ENCODE data around the gene DPP6.

Gene DPP6

GRCh38 chr7:154364170-154364569, 312.0 kb downstream of the DPP6 start:
- TF ChIP-seq, protein P1, sequence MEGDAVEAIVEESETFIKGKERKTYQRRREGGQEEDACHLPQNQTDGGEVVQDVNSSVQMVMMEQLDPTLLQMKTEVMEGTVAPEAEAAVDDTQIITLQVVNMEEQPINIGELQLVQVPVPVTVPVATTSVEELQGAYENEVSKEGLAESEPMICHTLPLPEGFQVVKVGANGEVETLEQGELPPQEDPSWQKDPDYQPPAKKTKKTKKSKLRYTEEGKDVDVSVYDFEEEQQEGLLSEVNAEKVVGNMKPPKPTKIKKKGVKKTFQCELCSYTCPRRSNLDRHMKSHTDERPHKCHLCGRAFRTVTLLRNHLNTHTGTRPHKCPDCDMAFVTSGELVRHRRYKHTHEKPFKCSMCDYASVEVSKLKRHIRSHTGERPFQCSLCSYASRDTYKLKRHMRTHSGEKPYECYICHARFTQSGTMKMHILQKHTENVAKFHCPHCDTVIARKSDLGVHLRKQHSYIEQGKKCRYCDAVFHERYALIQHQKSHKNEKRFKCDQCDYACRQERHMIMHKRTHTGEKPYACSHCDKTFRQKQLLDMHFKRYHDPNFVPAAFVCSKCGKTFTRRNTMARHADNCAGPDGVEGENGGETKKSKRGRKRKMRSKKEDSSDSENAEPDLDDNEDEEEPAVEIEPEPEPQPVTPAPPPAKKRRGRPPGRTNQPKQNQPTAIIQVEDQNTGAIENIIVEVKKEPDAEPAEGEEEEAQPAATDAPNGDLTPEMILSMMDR (conservative IDR thresholded peaks at IDR 0.05; ENCODE audit: control insufficient read depth, insufficient read depth, low read depth, low read length) = no peak
- DNase-seq (ENCODE audit: low read depth) = no peak
- no peak overlapping the region for H3K4me3 ChIP-seq (ENCODE audit: control insufficient read depth, low read depth, low read length)

DNA sequence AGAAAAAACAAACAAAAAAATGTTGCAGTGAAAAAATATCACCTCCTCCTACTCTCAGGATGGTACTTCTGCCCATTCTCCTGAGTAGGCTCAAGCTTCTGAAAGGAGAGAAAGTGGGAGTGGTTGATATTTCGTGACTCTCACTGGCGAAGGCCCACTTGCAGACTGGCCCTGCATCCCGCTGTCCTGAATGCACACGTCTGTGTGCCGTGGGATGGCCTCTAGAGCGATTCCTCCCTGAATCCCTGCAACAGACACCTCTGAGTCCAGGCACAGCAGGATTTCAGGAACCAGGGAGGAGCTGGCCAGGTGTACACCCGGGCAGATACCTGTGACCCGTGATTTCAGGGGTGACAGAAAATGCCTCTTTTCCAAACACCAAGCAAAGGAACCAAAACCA, 319.2 kb downstream of the DPP6 start:
- DNase-seq (ENCODE audit: low read depth) = no peak
- TF ChIP-seq, protein P1 (conservative IDR thresholded peaks at IDR 0.05; ENCODE audit: control insufficient read depth, insufficient read depth, low read depth, low read length) = no peak
- H3K4me3 ChIP-seq (ENCODE audit: control insufficient read depth, low read depth, low read length) = no peak overlapping the region

- TF ChIP-seq, protein P1 (conservative IDR thresholded peaks at IDR 0.05; ENCODE audit: control insufficient read depth, insufficient read depth, low read depth, low read length) = no peak
- DNase-seq (ENCODE audit: low read depth) = no peak
- no peak overlapping the region for H3K4me3 ChIP-seq (ENCODE audit: control insufficient read depth, low read depth, low read length)
These were observed 319.9 kb downstream of the DPP6 start for GRCh38 chr7:154372011-154372601.

DNA sequence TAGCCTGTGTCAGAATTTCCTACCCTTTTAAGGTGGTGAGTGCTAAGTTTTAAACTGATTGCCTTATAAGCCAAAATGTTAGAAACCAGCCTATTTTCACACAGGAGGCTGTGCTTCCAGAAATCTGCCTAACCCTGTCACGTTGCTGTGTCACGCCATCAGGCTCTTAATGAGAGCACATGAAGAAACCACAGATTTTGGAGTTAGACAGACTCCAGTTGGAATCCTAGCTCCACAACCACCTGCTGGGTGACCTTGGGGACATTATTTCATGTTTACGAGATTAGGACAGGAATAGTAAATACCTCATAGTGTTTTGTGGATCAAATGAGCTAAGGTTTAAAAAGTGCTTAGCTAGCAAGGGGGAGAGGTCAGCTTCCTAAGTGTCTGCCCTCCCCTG, 321.8 kb downstream of the DPP6 start:
- TF ChIP-seq, protein P1 (conservative IDR thresholded peaks at IDR 0.05; ENCODE audit: control insufficient read depth, insufficient read depth, low read depth, low read length) = no peak
- no peak for DNase-seq (ENCODE audit: low read depth)
- no peak overlapping the region for H3K4me3 ChIP-seq (ENCODE audit: control insufficient read depth, low read depth, low read length)

DNA sequence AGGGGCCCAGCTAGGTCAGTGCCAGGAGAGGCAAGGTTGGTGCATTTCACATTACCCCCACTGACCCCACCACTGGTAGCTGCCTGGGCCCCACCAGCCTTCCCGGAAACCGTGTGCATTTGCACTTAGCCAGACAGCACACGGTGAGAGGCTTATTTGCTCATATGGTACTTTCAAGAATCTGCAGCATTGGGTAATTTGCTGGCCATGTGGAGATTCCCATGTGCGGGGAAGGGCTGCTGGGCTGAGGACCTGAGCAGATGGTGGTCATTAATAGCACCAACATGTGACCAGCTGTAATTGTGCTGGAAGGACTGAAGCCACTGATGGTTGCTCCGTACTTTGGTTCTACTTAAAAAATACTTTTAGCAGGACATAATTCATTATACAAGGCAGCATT, 323.8 kb downstream of the DPP6 start:
- DNase-seq (ENCODE audit: low read depth) = no peak
- TF ChIP-seq, protein P1 (conservative IDR thresholded peaks at IDR 0.05; ENCODE audit: control insufficient read depth, insufficient read depth, low read depth, low read length) = no peak
- no peak overlapping the region for H3K4me3 ChIP-seq (ENCODE audit: control insufficient read depth, low read depth, low read length)

DNA sequence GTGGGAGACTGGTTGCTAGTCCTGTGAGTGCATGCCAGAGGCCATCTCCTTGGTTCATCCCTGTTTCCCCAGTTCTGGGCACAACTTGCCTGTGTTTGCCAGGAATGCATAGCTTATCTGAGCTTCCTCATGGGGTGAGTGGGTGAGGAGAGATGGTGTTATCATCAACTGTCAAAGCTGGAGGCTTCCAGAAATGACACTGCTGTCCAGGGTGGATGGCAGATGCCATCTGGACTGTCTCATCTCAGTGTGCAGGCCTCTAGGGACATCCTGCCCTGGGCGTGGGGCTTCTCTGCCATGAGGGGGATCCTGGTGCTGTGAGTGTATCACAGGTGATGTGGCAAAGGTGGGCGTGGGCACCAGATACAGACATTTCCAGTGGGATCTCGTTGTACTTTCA, 328.6 kb downstream of the DPP6 start:
- no peak overlapping the region for H3K4me3 ChIP-seq (ENCODE audit: control insufficient read depth, low read depth, low read length)
- DNase-seq (ENCODE audit: low read depth) = no peak
- TF ChIP-seq, protein P1 (conservative IDR thresholded peaks at IDR 0.05; ENCODE audit: control insufficient read depth, insufficient read depth, low read depth, low read length) = no peak

- DNase-seq (ENCODE audit: low read depth) = no peak
- H3K4me3 ChIP-seq (ENCODE audit: control insufficient read depth, low read depth, low read length) = no peak overlapping the region
- TF ChIP-seq, protein P1 (conservative IDR thresholded peaks at IDR 0.05; ENCODE audit: control insufficient read depth, insufficient read depth, low read depth, low read length) = no peak
These were observed 330.8 kb downstream of the DPP6 start for GRCh38 chr7:154383045-154383444.

Data from fibroblast of mammary gland (primary cell).